ENCODE results near the gene ANLN.
"Not testable (repeated sequence)": the region's sequence is repeated elsewhere in the genome, so short reads cannot be mapped to it uniquely, and the experiment has no call there.

Gene ANLN

DNA sequence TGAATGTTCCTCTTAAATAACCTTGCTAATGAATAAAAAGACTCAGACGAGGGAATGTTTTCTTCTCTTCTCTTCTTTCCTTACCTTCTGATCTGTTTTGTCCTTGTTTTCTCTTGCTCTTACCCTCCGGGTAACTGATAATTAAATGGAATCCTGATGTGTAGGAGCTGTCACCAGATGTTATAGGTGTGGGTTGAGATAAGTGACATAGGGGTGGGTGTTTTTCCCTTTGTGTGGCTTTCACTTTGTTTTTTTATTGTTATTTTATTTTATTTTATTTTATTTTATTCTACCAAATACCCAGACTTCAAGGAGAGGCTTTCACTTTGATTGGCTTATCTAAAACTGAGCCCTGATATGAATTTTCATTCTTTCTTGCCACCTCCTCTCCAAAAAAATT, 25.5 kb downstream of the ANLN start:
- DNase-seq, result no peak

DNA sequence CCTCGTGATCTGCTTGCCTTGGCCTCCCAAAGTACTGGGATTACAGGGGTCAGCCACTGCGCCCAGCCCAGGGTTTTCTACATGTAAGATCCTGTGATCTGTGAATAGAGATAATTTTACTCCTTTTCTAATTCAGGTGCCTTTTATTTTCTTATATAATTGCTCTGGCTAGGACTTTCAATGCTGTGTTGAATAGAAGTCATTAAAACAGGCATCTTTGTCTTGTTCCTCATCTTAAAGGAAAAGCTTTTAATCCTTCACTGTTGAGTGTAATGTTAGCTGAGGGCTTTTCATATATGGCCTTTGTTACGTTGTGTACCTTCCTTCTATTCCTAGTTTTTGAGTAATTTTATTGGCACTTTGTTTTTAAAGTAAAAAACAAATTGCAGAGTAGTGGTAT, 26.6 kb downstream of the ANLN start:
- no peak for DNase-seq

DNA sequence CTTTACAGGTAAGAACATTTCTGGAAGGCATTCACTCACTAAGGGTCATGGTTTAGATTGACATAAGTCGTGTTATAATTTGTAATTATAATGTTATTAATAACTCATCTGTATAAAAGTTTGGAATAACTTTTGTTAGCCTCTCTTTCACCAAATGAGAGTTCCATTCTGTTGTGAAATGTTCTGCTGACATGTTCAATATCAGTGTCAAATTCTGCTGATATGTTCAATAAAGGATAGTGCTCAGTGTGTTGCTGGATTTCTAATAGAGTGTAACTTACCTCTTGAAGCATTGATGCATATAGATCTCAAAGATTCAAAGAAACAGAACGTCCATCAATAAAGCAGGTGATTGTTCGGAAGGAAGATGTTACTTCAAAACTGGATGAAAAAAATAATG, 30.6 kb downstream of the ANLN start:
- no peak for DNase-seq

GRCh38 chr7:36422072-36422471, 32.4 kb downstream of the ANLN start:
- DNase-seq, result no peak

DNA sequence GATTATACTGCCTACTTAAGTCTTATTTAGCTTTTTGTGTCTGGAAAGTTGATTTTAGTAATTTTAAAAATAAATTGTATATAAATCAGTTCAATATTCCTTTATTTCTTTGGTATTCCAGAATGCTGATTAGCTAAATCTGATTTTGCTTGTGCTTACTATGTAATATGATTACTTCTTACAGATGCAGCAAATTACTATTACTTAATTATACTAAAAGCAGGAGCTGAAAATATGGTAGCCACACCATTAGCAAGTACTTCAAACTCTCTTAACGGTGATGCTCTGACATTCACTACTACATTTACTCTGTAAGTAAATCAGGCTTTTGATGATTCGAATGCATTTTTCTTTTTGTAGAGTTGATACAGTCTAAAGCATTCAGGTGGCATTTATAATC, 34.0 kb downstream of the ANLN start:
- DNase-seq, result no peak

- DNase-seq, result no peak
Measured at GRCh38 chr7:36430186-36430585, 40.5 kb downstream of the ANLN start.

DNA sequence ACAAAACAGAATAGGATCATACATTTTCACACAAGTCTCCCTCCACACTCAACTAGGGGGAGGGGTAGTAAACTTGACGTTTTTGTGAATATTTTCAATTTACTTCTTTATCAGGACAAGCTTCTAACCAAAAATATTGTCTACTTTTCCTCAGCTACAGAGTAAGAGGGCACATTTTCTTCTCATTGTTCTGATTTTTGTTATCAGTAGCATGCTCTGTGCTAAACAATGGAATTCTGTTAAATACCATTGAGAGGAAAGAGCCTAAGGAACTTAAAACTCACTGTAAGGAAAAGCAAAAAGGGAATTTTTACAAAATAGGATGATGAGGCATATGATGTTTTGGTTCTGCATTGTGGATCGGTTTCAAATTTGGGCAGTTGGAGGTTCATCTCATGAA, 41.2 kb downstream of the ANLN start:
- no peak for DNase-seq

DNA sequence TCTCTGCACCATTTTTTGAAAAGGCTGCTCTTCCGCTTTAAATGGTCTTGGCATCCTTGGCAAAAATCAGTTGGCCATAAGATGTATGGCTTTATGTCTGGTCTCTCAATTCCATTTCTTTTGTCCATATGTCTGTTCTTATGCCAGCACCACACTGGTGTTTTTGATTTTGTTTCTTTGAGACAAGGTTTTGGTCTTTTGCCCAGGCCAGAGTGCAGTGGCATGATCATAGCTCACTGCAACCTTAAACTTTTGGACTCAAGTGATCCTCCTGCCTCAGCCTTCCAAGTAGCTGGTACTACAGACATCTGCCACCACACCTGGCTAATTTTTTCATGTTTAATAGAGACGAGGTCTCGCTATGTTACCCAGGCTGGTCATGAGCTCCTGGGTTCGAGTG, 48.5 kb downstream of the ANLN start:
- no peak for DNase-seq

GRCh38 chr7:36439624-36440023, 50.0 kb downstream of the ANLN start:
- DNase-seq, result no peak

- DNase-seq, result peak; percentile 6
Measured at GRCh38 chr7:36440880-36441279, 51.2 kb downstream of the ANLN start.

DNA sequence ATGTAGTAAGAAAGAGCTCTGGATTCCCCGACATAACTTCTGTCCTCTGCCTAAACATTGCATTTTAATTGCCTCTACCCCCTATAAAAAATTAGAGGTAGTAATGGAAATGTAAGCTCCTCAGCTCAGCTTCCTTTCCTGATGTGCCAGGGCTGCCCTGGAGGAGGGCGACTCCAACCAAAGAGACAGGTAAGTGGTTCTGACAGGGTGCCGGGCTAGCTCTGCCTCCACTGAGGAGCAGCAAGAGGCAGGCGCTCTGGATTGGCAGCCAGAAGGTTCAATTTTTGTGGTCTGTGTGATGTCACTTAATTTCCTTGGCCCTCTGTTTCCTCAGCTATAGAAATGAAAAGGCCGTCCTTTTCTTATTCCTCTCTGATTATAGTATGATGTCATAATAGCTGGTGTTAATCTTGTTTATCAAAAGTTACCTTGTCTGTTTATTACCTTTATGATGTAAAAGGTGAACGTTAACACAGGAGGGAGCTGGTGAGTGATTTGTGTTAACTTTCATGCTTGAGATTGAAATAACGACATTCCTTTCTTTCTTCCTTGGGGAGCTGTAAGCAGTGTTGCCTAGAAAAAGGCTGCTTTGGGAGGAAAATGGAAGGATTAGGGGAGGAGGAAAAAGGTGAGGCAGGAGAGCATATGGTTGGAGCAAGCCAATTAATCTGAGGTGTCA, 51.8 kb downstream of the ANLN start:
- DNase-seq, result no peak

- DNase-seq, result no peak
Measured at GRCh38 chr7:36448781-36449379, 59.2 kb downstream of the ANLN start.

- DNase-seq, result no peak
Measured at GRCh38 chr7:36449685-36450084, 60.0 kb downstream of the ANLN start.

- DNase-seq, result no peak
Measured at GRCh38 chr7:36453769-36454168, 64.1 kb downstream of the ANLN start.

DNA sequence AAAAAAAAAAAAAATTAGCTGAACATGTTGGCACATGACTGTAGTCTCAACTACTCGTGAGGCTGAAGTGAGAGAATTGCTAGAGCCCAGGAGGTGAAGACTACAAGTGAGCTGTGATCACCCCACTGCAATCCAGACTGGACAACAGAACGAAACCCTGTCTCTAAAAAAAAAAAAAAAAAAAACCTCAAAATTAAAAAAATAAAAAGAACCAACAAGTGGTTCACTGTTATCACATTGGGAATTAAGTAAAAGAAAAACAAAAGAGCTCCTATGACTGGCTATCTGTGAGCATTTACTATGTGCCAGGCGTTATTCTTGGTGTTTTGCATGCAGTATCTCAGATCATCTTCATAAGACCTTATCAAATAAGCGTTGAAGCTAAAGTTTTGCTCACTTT, 66.0 kb downstream of the ANLN start:
- no peak for DNase-seq

- no peak for DNase-seq
Measured at GRCh38 chr7:36456138-36456537, 66.5 kb downstream of the ANLN start.

GRCh38 chr7:36456548-36456947, 66.9 kb downstream of the ANLN start:
- no peak for DNase-seq

DNA sequence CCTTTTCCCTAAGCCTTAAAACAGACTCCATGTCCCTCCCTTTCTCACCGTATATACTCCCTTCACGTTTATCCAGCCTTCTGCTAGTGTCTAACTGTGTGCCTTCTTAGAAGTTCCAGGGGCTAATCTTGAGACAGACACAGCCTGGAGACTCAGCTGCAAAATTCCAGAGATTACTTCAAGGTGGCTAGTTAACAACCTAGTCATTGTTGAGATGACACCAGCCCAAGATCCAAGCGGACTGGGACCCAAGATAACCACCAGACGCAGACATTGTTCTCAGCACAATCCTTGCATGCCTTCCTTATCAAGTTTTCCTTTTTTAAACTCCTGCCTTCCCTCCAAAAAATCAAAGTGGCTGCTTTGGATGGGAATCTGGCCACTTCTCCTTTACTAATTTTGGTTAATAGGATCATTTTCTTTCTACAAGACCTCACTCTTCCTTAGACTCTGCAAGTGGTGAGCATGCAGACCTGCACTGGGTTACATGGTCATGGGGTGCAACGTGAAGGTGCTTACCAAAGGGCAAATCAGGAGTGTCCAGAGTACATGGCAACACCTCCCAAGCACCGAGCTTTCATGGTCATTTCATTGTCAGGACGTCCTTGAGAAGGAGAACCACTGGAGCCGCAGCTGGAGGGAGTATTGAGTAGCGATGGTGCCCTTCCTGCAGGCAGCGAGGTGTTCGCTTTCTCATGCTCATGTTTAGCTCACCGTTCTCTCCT, 69.7 kb downstream of the ANLN start:
- DNase-seq, result no peak

DNA sequence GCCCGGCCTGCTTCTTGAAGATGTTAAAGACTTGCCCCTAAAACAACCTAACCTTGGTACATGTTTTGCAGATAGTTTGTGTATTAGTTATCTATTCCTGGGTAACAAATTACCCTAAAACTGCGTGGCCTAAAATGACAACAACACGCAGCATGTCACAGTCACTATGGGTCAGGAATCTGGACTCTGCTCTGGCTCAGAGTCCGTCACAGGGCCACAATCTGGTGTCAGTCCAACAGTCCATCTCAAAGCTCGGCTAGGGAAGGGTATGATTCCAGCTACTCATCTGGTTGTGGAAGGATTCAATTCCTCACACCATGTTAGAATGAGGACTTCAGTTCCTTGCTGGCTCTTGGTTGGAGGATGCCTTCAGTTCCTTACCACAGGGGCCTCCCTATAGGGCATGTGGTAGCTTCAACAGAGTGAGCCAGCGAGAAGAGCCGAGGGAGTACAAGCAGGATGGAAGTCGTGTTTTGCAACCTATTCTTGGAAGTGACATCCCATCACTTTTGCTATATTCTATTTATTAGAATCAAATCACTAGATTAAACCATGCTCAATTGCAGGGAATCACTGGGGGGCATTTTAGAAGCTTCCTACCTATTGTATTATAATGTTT, 71.3 kb downstream of the ANLN start:
- DNase-seq, result no peak

- no peak for DNase-seq
Measured at GRCh38 chr7:36462551-36463137, 73.0 kb downstream of the ANLN start.

GRCh38 chr7:36464271-36464670, 74.6 kb downstream of the ANLN start:
- DNase-seq, result no peak

DNA sequence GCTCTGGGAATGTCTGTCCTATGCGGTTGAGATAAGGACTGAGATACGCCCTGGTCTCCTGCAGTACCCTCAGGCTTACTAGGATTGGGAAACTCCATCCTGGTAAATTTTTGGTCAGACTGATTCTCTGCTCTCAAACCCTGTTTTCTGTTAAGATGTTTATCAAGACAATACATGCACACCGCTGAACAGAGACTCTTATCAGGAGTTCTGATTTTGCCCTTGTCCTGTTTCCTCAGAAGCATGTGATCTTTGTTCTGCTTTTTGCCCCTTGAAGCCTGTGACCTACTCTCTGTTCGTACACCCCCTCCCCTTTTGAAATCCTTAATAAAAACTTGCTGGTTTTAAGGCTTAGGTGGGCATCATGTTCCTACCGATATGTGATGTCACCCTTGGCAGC, 76.3 kb downstream of the ANLN start:
- DNase-seq, result not testable (repeated sequence)

GRCh38 chr7:36468370-36469101, 78.9 kb downstream of the ANLN start:
- DNase-seq, result no peak

All from RPMI8226 (cell line).